ENCODE data around the gene EXT2. TPM values are rescaled to one million over a fixed set of nuclear protein-coding genes. Genes with fewer than 3 reads are reported as not detected.

Gene EXT2
- total RNA-seq, 3 donors from 2014 or later (not counting 1 experiment from before 2014, with no cell fraction given), result 44.2 to 50.3 (median 45.8) TPM

DNA sequence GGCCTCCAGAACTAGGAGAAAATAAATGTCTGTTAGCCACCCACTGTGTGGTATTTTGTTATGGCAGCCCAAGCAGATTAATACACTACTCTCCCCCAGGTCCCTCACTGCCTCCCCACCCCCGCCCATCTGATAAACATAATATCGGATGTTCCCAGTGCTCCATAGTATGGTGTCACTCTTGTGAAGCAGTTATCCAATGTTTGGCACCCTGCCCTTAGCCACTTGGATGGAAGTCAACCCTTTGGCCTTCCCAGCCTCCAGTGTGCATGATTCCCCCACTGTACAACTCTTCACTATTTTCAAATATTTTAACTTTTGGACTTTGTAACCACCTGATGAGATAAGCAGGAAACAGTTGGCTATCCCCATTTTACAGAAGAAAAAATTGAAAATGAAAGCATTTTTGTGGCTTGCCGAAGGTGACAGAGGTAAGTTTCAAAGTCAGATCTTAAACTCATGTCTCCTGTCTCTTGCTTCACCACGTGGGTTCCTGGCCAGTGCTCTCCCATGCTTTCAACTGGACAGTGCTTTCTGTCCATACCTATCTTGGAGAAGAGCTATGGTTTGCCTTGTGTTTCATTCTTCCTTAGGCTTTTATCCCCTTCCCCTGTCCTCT lies 161.3 kb downstream of the EXT2 start:
- no peak overlapping the region for H3K27ac Mint-ChIP-seq
- DNase-seq (no peak), ATAC-seq (no peak)
- no peak overlapping the region for H3K4me3 Mint-ChIP-seq
- peaks cover 17% of the 10 kb centered on the region for H3K36me3 Mint-ChIP-seq
- no peak overlapping the region for H3K4me3 ChIP-seq (ENCODE audit: low read length)
- intact Hi-C loops (cut with micrococcal nuclease), result no loop called here
- H3K36me3 ChIP-seq (ENCODE audit: control insufficient read depth, insufficient read depth, low read length), result no peaks in the 10 kb centered on the region
- no peaks in the 10 kb centered on the region for H3K9me3 ChIP-seq (ENCODE audit: control insufficient read depth, insufficient read depth, low read length)
- H3K9me3 Mint-ChIP-seq, result peaks cover 11 to 14% of the 10 kb centered on the region in 2 donors
- no peaks in the 10 kb centered on the region for H3K27me3 Mint-ChIP-seq (ENCODE audit: low read depth in 2 of 2)
- H3K27me3 ChIP-seq (ENCODE audit: control insufficient read depth, insufficient read depth, low read length), result no peaks in the 10 kb centered on the region
- H3K27ac ChIP-seq (ENCODE audit: low read length), result no peak overlapping the region
- H3K4me1 ChIP-seq (ENCODE audit: control insufficient read depth, insufficient read depth, low read length), result peaks cover 26% of the 10 kb centered on the region
- H3K4me1 Mint-ChIP-seq, result peaks cover 27 to 40% of the 10 kb centered on the region in 2 donors
- 75% methylated on average over 4 of the region's 4 CpGs for WGBS (ENCODE audit: insufficient coverage)
- TF ChIP-seq, protein P1, sequence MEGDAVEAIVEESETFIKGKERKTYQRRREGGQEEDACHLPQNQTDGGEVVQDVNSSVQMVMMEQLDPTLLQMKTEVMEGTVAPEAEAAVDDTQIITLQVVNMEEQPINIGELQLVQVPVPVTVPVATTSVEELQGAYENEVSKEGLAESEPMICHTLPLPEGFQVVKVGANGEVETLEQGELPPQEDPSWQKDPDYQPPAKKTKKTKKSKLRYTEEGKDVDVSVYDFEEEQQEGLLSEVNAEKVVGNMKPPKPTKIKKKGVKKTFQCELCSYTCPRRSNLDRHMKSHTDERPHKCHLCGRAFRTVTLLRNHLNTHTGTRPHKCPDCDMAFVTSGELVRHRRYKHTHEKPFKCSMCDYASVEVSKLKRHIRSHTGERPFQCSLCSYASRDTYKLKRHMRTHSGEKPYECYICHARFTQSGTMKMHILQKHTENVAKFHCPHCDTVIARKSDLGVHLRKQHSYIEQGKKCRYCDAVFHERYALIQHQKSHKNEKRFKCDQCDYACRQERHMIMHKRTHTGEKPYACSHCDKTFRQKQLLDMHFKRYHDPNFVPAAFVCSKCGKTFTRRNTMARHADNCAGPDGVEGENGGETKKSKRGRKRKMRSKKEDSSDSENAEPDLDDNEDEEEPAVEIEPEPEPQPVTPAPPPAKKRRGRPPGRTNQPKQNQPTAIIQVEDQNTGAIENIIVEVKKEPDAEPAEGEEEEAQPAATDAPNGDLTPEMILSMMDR (IDR thresholded peaks at IDR 0.05), result no peak

DNA sequence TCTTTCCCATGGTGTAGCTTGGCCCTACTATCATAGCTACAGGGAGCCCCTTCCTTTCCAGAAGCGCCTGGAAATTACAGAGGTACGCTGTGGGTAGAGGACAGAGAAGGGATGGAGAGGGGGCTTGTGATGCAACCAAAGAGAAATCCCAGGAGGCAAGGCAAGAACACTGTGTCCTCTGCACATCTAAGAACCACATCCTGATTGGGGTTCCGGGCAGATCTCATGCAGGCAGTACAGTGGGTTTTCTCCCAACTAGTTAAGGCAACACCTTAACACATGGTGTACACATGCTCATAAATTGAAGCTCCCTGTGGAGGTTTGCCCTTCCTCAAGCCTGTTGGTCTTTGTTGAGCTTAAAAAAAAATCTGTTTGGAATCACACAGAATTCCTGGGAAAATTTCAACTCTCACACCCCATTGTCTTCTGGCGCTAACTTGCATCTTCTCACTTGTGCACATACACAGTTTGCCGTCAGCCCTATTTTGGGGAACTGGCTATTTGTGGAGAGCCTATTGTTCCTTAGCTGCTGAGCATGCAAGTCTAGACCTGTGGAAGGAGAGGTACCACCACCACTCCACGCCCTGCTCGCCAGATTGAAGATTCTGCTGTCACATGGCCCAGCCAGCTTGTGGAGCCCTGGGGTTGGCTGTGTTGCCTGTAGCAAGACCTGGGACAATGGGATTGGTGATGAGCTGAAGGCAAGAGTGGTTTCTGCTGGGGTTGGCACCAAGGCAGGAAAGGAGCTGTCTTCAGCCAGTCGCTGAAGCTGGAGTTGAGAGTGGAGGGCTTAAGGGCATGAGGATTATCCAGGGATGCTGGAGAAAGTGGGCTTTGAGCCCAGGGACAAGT lies 162.1 kb downstream of the EXT2 start:
- Mint-ChIP-seq H3K4me1 (peaks cover 27 to 40% of the 10 kb centered on the region in 2 donors), H3K27me3 (ENCODE audit: low read depth in 2 of 2) (no peaks in the 10 kb centered on the region), H3K36me3 (peaks cover 9% of the 10 kb centered on the region), H3K4me3 (no peak overlapping the region), H3K9me3 (peaks cover 4 to 7% of the 10 kb centered on the region in 2 donors), H3K27ac (no peak overlapping the region)
- DNase-seq, result no peak
- H3K27me3 ChIP-seq (ENCODE audit: control insufficient read depth, insufficient read depth, low read length), result no peaks in the 10 kb centered on the region
- H3K4me3 ChIP-seq (ENCODE audit: low read length), result no peak overlapping the region
- no peak for ATAC-seq
- H3K4me1 ChIP-seq (ENCODE audit: control insufficient read depth, insufficient read depth, low read length), result peaks cover 26% of the 10 kb centered on the region
- intact Hi-C loops (cut with micrococcal nuclease), result no loop called here
- 88% methylated on average over 8 of the region's 8 CpGs for WGBS (ENCODE audit: insufficient coverage)
- TF ChIP-seq, protein P1 (IDR thresholded peaks at IDR 0.05), result no peak
- no peaks in the 10 kb centered on the region for H3K9me3 ChIP-seq (ENCODE audit: control insufficient read depth, insufficient read depth, low read length)
- H3K36me3 ChIP-seq (ENCODE audit: control insufficient read depth, insufficient read depth, low read length), result no peaks in the 10 kb centered on the region
- no peak overlapping the region for H3K27ac ChIP-seq (ENCODE audit: low read length)

DNA sequence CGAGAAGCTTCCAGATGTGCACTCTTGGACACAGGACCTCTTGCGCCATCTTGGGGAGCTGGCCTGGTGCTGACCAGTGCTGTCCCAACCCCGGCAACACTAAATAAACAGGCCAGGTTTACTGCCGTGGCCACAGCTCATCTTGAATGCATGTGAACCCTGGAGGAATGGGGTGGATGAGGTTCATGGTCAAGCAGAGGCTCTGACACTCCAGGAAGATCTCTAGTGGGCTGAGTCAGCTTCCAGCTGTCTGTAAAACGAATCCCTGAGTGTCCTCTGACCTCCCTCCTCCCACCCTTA lies 162.7 kb downstream of the EXT2 start:
- H3K4me1 ChIP-seq (ENCODE audit: control insufficient read depth, insufficient read depth, low read length), result peaks cover 26% of the 10 kb centered on the region
- no peak overlapping the region for H3K27ac ChIP-seq (ENCODE audit: low read length)

More for the DNA sequence above, 162.7 kb downstream of the EXT2 start:
- no peak overlapping the region for H3K4me3 ChIP-seq (ENCODE audit: low read length)
- no peak for ATAC-seq
- H3K36me3 ChIP-seq (ENCODE audit: control insufficient read depth, insufficient read depth, low read length), result no peaks in the 10 kb centered on the region
- no peaks in the 10 kb centered on the region for H3K27me3 Mint-ChIP-seq (ENCODE audit: low read depth in 2 of 2)
- no peak overlapping the region for H3K4me3 Mint-ChIP-seq
- intact Hi-C loops (cut with micrococcal nuclease), result no loop called here
- peaks cover 0 to under 1% of the 10 kb centered on the region in 2 donors for H3K9me3 Mint-ChIP-seq
- TF ChIP-seq, protein P1 (IDR thresholded peaks at IDR 0.05), result no peak
- no peak overlapping the region for H3K27ac Mint-ChIP-seq
- H3K4me1 Mint-ChIP-seq, result peaks cover 27 to 40% of the 10 kb centered on the region in 2 donors
- DNase-seq, result no peak
- H3K27me3 ChIP-seq (ENCODE audit: control insufficient read depth, insufficient read depth, low read length), result no peaks in the 10 kb centered on the region
- no peaks in the 10 kb centered on the region for H3K9me3 ChIP-seq (ENCODE audit: control insufficient read depth, insufficient read depth, low read length)
- peaks cover 4% of the 10 kb centered on the region for H3K36me3 Mint-ChIP-seq
- 92% methylated on average over 5 of the region's 5 CpGs for WGBS (ENCODE audit: insufficient coverage)

Data from natural killer cell (primary cell).